Measurements from ENCODE around the gene OSBPL1A. TPM values are rescaled to one million over a fixed set of nuclear protein-coding genes. Genes with fewer than 3 reads are reported as not detected.

The OSBPL1A gene
- total RNA-seq, 3 donors from 2014 or later = 1.3 to 2.7 (median 2.2) TPM

GRCh38 chr18:24254071-24254470 is 143.6 kb downstream of the OSBPL1A start:
- no peak overlapping the region for H3K4me3 Mint-ChIP-seq
- no peaks in the 10 kb centered on the region for H3K4me1 Mint-ChIP-seq (ENCODE audit: low read depth)
- H3K9me3 Mint-ChIP-seq = no peaks in the 10 kb centered on the region
- no peaks in the 10 kb centered on the region for H3K36me3 Mint-ChIP-seq (ENCODE audit: insufficient read depth)
- ATAC-seq = no peak
- peaks cover 4% of the 10 kb centered on the region for H3K27me3 Mint-ChIP-seq (ENCODE audit: low read depth)
- DNase-seq = no peak

GRCh38 chr18:24249716-24250115 is 147.9 kb downstream of the OSBPL1A start:
- ATAC-seq = no peak
- peaks cover 7% of the 10 kb centered on the region for H3K27me3 Mint-ChIP-seq (ENCODE audit: low read depth)
- H3K9me3 Mint-ChIP-seq = no peaks in the 10 kb centered on the region
- no peak for DNase-seq
- H3K36me3 Mint-ChIP-seq (ENCODE audit: insufficient read depth) = no peaks in the 10 kb centered on the region
- H3K4me3 Mint-ChIP-seq = no peak overlapping the region
- H3K4me1 Mint-ChIP-seq (ENCODE audit: low read depth) = peaks cover 2% of the 10 kb centered on the region

DNA sequence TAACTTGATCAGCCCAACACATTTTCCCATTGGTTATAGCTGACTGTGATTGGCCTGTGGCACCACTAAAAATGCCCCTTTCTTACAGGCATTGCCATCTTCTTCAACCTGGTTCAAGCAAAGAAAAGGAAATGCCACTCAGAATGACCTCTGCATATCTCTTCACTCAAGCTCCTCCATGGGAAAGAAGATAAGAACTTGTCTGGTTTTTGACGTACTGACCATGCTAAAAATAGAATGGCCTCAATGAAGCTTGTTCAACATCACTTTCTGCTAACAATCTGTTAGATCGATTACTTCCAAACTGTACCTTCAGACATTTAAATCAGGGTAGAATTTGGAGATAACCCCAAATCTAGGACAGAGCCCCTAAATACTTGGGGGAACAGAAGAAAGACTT is 149.3 kb downstream of the OSBPL1A start:
- Mint-ChIP-seq H3K9me3 (no peaks in the 10 kb centered on the region), H3K36me3 (ENCODE audit: insufficient read depth) (no peaks in the 10 kb centered on the region), H3K4me3 (no peak overlapping the region)

GRCh38 chr18:24246143-24246542 is 151.5 kb downstream of the OSBPL1A start:
- DNase-seq (no peak), ATAC-seq (no peak)
- Mint-ChIP-seq H3K4me1 (ENCODE audit: low read depth) (peaks cover 2% of the 10 kb centered on the region), H3K4me3 (no peak overlapping the region), H3K36me3 (ENCODE audit: insufficient read depth) (no peaks in the 10 kb centered on the region), H3K27me3 (ENCODE audit: low read depth) (peaks cover 5% of the 10 kb centered on the region), H3K9me3 (no peaks in the 10 kb centered on the region)

More for the DNA sequence above, 149.3 kb downstream of the OSBPL1A start:
- Mint-ChIP-seq H3K27me3 (ENCODE audit: low read depth) (peaks cover 5% of the 10 kb centered on the region), H3K4me1 (ENCODE audit: low read depth) (peaks cover 2% of the 10 kb centered on the region)
- no peak for ATAC-seq
- no peak for DNase-seq

- Mint-ChIP-seq H3K4me3 (no peak overlapping the region), H3K4me1 (ENCODE audit: low read depth) (peaks cover 2% of the 10 kb centered on the region), H3K9me3 (no peaks in the 10 kb centered on the region), H3K27me3 (ENCODE audit: low read depth) (peaks cover 5% of the 10 kb centered on the region), H3K36me3 (ENCODE audit: insufficient read depth) (no peaks in the 10 kb centered on the region)
- no peak for DNase-seq
- ATAC-seq = no peak
These were observed 152.9 kb downstream of the OSBPL1A start for GRCh38 chr18:24244698-24245097.

- no peak overlapping the region for H3K4me3 Mint-ChIP-seq
These were observed 153.9 kb downstream of the OSBPL1A start for GRCh38 chr18:24243677-24244076.

GRCh38 chr18:24239341-24239740 is 158.3 kb downstream of the OSBPL1A start:
- Mint-ChIP-seq H3K9me3 (no peaks in the 10 kb centered on the region), H3K36me3 (ENCODE audit: insufficient read depth) (no peaks in the 10 kb centered on the region), H3K27me3 (ENCODE audit: low read depth) (no peaks in the 10 kb centered on the region), H3K4me3 (no peak overlapping the region), H3K4me1 (ENCODE audit: low read depth) (no peaks in the 10 kb centered on the region)
- DNase-seq (no peak), ATAC-seq (no peak)

More at GRCh38 chr18:24243677-24244076, 153.9 kb downstream of the OSBPL1A start:
- ATAC-seq (no peak), DNase-seq (no peak)
- Mint-ChIP-seq H3K9me3 (no peaks in the 10 kb centered on the region), H3K36me3 (ENCODE audit: insufficient read depth) (no peaks in the 10 kb centered on the region), H3K4me1 (ENCODE audit: low read depth) (peaks cover 2% of the 10 kb centered on the region), H3K27me3 (ENCODE audit: low read depth) (peaks cover 5% of the 10 kb centered on the region)

- Mint-ChIP-seq H3K36me3 (ENCODE audit: insufficient read depth) (no peaks in the 10 kb centered on the region), H3K4me3 (no peak overlapping the region), H3K27me3 (ENCODE audit: low read depth) (no peaks in the 10 kb centered on the region), H3K9me3 (no peaks in the 10 kb centered on the region), H3K4me1 (ENCODE audit: low read depth) (no peaks in the 10 kb centered on the region)
- ATAC-seq (no peak), DNase-seq (no peak)
These were observed 159.2 kb downstream of the OSBPL1A start for GRCh38 chr18:24238387-24238786.

DNA sequence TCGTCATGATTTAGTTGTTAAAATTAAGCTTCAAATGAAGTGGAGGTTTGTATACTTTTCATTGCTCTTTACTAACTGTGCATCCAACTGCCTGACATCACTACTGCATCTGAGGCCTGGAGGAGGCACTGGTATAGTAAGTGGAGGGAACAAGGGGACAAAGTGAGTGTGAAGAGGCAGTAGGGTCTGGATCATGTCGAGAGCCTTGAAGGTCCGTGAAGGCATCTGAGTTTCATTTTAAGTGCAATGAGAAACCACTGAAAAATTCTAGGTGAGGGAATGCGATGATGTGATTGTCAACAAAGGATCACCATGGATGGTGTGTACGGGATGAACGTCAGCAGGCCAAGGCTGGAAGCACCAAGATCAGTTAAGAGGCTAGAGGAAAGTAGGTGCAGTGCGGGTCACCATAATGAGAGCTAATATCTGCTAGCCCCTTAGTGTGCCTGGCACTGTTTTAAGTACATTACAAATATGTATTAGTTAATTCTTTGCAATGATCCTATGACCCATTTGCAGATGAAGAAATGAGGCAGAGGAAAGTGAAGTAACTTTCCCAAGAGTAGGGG is 162.7 kb downstream of the OSBPL1A start:
- no peaks in the 10 kb centered on the region for H3K4me1 Mint-ChIP-seq (ENCODE audit: low read depth)
- H3K9me3 Mint-ChIP-seq = no peaks in the 10 kb centered on the region
- H3K36me3 Mint-ChIP-seq (ENCODE audit: insufficient read depth) = no peaks in the 10 kb centered on the region
- H3K4me3 Mint-ChIP-seq = no peak overlapping the region
- no peak for DNase-seq
- ATAC-seq = no peak
- peaks cover 2% of the 10 kb centered on the region for H3K27me3 Mint-ChIP-seq (ENCODE audit: low read depth)

DNA sequence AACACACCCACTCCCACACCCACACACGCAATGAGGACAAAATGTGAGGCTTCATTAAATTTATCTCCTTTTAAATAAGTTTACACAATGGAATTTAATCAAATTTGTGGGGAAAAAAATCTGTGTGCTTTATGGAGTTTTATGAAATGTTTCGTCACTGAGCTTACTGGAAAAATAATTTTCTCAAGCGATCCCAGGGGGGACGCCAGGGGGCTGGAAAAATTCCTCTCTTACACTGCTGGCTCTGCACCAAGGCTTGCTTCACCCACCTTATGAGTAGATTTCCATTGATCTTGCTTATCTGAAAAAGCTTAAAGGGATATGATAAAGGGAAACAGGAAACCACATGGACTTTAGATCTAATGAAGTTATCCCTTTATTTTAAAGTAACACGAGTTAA is 163.3 kb downstream of the OSBPL1A start:
- no peak for DNase-seq
- Mint-ChIP-seq H3K4me1 (ENCODE audit: low read depth) (no peaks in the 10 kb centered on the region), H3K27me3 (ENCODE audit: low read depth) (peaks cover 2% of the 10 kb centered on the region), H3K36me3 (ENCODE audit: insufficient read depth) (no peaks in the 10 kb centered on the region), H3K4me3 (no peak overlapping the region), H3K9me3 (no peaks in the 10 kb centered on the region)
- ATAC-seq = no peak

GRCh38 chr18:24232800-24233199 is 164.8 kb downstream of the OSBPL1A start:
- H3K4me1 Mint-ChIP-seq (ENCODE audit: low read depth) = no peaks in the 10 kb centered on the region
- H3K4me3 Mint-ChIP-seq = no peak overlapping the region

DNA sequence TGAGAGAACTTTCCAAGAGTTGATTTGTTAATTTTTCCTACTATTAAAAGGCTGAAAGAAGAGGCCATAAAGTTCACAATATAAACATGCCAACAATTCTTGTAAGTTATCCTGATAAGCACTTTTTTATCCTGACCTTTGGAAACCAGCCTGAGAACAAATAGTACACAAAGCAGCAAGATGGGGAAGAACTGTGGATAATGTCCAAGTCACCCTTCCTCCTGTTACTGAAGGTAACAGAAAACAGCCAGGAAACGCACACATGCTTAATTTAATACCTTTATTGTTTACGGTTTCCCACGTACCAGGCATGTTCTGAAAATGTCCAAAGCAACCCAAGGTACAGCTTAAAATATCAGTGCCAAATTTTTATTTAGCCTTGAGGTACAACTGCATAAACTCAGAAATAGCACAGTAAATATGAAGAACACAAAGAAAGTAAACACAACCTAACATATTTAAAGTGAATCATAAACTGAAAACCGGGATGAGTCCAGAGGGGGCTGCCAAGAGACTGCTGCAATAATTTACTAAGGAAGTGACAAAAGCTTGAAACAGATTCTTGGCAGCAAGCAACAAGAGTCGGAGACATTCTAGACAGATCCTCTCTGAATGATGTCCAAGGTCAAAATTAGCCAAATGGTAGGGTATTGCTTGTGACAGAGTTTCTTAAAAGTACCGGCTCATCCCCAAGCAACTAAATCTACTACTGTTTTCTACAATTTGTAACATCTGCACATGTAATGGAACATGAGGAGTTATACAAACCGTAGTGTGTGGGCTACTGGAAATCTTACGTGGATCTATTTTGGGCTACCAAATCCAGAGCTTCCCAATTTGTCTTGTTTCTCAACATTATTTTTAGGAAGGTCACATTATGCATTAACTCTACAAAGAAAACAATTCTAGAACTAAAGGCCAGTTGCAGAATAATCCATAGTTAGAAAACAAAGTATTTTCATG is 165.6 kb downstream of the OSBPL1A start:
- no peak for DNase-seq
- Mint-ChIP-seq H3K9me3 (no peaks in the 10 kb centered on the region), H3K36me3 (ENCODE audit: insufficient read depth) (no peaks in the 10 kb centered on the region), H3K4me3 (no peak overlapping the region), H3K27me3 (ENCODE audit: low read depth) (peaks cover 4% of the 10 kb centered on the region), H3K4me1 (ENCODE audit: low read depth) (no peaks in the 10 kb centered on the region)
- no peak for ATAC-seq

More at GRCh38 chr18:24232800-24233199, 164.8 kb downstream of the OSBPL1A start:
- no peaks in the 10 kb centered on the region for H3K9me3 Mint-ChIP-seq
- H3K36me3 Mint-ChIP-seq (ENCODE audit: insufficient read depth) = no peaks in the 10 kb centered on the region
- ATAC-seq = no peak
- DNase-seq = no peak
- peaks cover 2% of the 10 kb centered on the region for H3K27me3 Mint-ChIP-seq (ENCODE audit: low read depth)

GRCh38 chr18:24230766-24231165 is 166.9 kb downstream of the OSBPL1A start:
- no peaks in the 10 kb centered on the region for H3K9me3 Mint-ChIP-seq
- no peaks in the 10 kb centered on the region for H3K36me3 Mint-ChIP-seq (ENCODE audit: insufficient read depth)
- H3K4me1 Mint-ChIP-seq (ENCODE audit: low read depth) = no peaks in the 10 kb centered on the region
- DNase-seq = no peak
- no peak for ATAC-seq
- H3K27me3 Mint-ChIP-seq (ENCODE audit: low read depth) = peaks cover 4% of the 10 kb centered on the region
- no peak overlapping the region for H3K4me3 Mint-ChIP-seq

GRCh38 chr18:24228667-24229041 is 169.0 kb downstream of the OSBPL1A start:
- DNase-seq (no peak), ATAC-seq (no peak)
- H3K36me3 Mint-ChIP-seq (ENCODE audit: insufficient read depth) = no peaks in the 10 kb centered on the region
- no peaks in the 10 kb centered on the region for H3K4me1 Mint-ChIP-seq (ENCODE audit: low read depth)
- peaks cover 8% of the 10 kb centered on the region for H3K27me3 Mint-ChIP-seq (ENCODE audit: low read depth)
- H3K4me3 Mint-ChIP-seq = no peak overlapping the region
- no peaks in the 10 kb centered on the region for H3K9me3 Mint-ChIP-seq

Data from activated T-cell treated with anti-CD3 and anti-CD28 coated beads, Interleukin-2, amount 50 U/mL, for 4 hours (primary cell).